OCI-LY1 (cell line): ENCODE results near the gene ZNF827.

Experiments
- H2AFZ ChIP-seq: fragments of 200-600 bp; sonication (generic), shearing (Covaris generic); 2 replicates; pipeline ENCODE4 v1.6.0; 2014; ENCODE audit warnings: antibody characterized with exemption, mild to moderate bottlenecking, low read length
- H3F3A ChIP-seq: fragments of 200-600 bp; sonication (generic), shearing (Covaris generic); 2 replicates; pipeline ENCODE4 v1.6.0; 2014; ENCODE audit warnings: mild to moderate bottlenecking, antibody characterized with exemption, low read length, moderate library complexity; ENCODE audit not compliant: insufficient read depth
- H3K27ac ChIP-seq: fragments of 200-600 bp; sonication (generic); 2 replicates; pipeline ENCODE4 v1.5.1; 2014; ENCODE audit warnings: low read length, mixed run types, mild to moderate bottlenecking, low read depth; ENCODE audit not compliant: poor library complexity, severe bottlenecking
- H3K27me3 ChIP-seq: fragments of 200-600 bp; sonication (generic); 2 replicates; pipeline ENCODE4 v1.6.0; 2014; ENCODE audit warnings: antibody characterized with exemption, mild to moderate bottlenecking, low read length, moderate library complexity; ENCODE audit not compliant: insufficient read depth
- H3K36me3 ChIP-seq: fragments of 200-600 bp; sonication (generic); 2 replicates; pipeline ENCODE4 v1.6.1; 2014; ENCODE audit warnings: mild to moderate bottlenecking, antibody characterized with exemption, low read length, moderate library complexity, mixed read lengths; ENCODE audit not compliant: insufficient read depth
- H3K4me1 ChIP-seq: fragments of 200-600 bp; sonication (generic); 2 replicates; pipeline ENCODE4 v1.5.1; 2014; ENCODE audit warnings: mild to moderate bottlenecking, low read length, moderate library complexity; ENCODE audit not compliant: insufficient read depth, severe bottlenecking
- H3K4me2 ChIP-seq: fragments of 200-600 bp; sonication (generic), shearing (Covaris generic); 2 replicates; pipeline ENCODE4 v1.6.1; 2014; ENCODE audit warnings: low read length
- H3K4me3 ChIP-seq: fragments of 200-600 bp; sonication (generic); 2 replicates; pipeline ENCODE4 v1.5.1; 2014; ENCODE audit warnings: low read length, low read depth, mild to moderate bottlenecking, mixed read lengths; ENCODE audit not compliant: poor library complexity, severe bottlenecking
- H3K79me2 ChIP-seq: fragments of 200-600 bp; shearing (Covaris generic); 2 replicates; pipeline ENCODE4 v1.6.1; 2016; ENCODE audit warnings: mixed run types, low read length, mixed read lengths; ENCODE audit not compliant: insufficient read depth
- H3K9ac ChIP-seq: fragments of 200-600 bp; sonication (generic), shearing (Covaris generic); 2 replicates; pipeline ENCODE4 v1.6.1; 2014; ENCODE audit warnings: mild to moderate bottlenecking, low read length, mixed read lengths
- H3K9me2 ChIP-seq: fragments of 200-600 bp; sonication (generic), shearing (Covaris generic); 2 replicates; pipeline ENCODE4 v1.6.1; 2014; ENCODE audit warnings: low read depth, mild to moderate bottlenecking, low read length, mixed read lengths
- H3K9me3 ChIP-seq: fragments of 200-600 bp; shearing (Covaris generic); 2 replicates; pipeline ENCODE4 v1.6.1; 2014; ENCODE audit warnings: low read length, mixed read lengths
- H4K20me1 ChIP-seq: fragments of 200-600 bp; sonication (generic), shearing (Covaris generic); 2 replicates; pipeline ENCODE4 v1.6.0; 2016; ENCODE audit warnings: mild to moderate bottlenecking, low read length; ENCODE audit not compliant: insufficient read depth
- CTCF ChIP-seq: fragments of 200-600 bp; sonication (generic), shearing (Covaris generic); IDR thresholded peaks from 2 replicates; pipeline ENCODE4 v1.5.1; 2017; ENCODE audit warnings: mild to moderate bottlenecking, antibody characterized with exemption, low read length, moderate library complexity, mixed read lengths
- EZH2 ChIP-seq: fragments of 200-600 bp; sonication (generic), shearing (Covaris generic); IDR thresholded peaks from 2 replicates; pipeline ENCODE4 v1.8.0; 2017; ENCODE audit warnings: borderline replicate concordance, mixed run types, mild to moderate bottlenecking, antibody characterized with exemption, low read length, moderate library complexity, mixed read lengths

Gene ZNF827

GRCh38 chr4:145830699-145831098 lies 107.9 kb downstream of the ZNF827 start:
- H3K36me3 ChIP-seq = peaks cover 11% of the 10 kb centered on the region; the same call in 1 of the 2 replicates
- no peak overlapping the region for H3K9ac ChIP-seq
- TF ChIP-seq EZH2 (no peak), CTCF (no peak)
- H3K4me3 ChIP-seq = no peak overlapping the region
- peaks cover 23% of the 10 kb centered on the region for H3K4me1 ChIP-seq
- peak overlapping the region; percentile 45 for H3K27ac ChIP-seq
- no peaks in the 10 kb centered on the region for H3K27me3 ChIP-seq
- H3F3A ChIP-seq = no peaks in the 10 kb centered on the region
- no peak overlapping the region; the same call in 1 of the 2 replicates for H3K4me2 ChIP-seq
- H3K9me2 ChIP-seq = no peaks in the 10 kb centered on the region
- H3K9me3 ChIP-seq = no peaks in the 10 kb centered on the region
- H3K79me2 ChIP-seq = no peaks in the 10 kb centered on the region
- no peak overlapping the region for H2AFZ ChIP-seq
- no peaks in the 10 kb centered on the region for H4K20me1 ChIP-seq

- H3K27me3 ChIP-seq = no peaks in the 10 kb centered on the region
- peaks cover 19% of the 10 kb centered on the region; the same call in 1 of the 2 replicates for H3K36me3 ChIP-seq
- H3K4me2 ChIP-seq = peak overlapping the region; percentile 31; the same call in 1 of the 2 replicates
- no peak overlapping the region; the same call in 1 of the 2 replicates for H3K9ac ChIP-seq
- no peaks in the 10 kb centered on the region for H3F3A ChIP-seq
- no peaks in the 10 kb centered on the region for H3K79me2 ChIP-seq
- peaks cover 23% of the 10 kb centered on the region for H3K4me1 ChIP-seq
- H3K27ac ChIP-seq = peak overlapping the region; percentile 72
- H3K9me3 ChIP-seq = no peaks in the 10 kb centered on the region
- no peaks in the 10 kb centered on the region for H3K9me2 ChIP-seq
- TF ChIP-seq EZH2 (no peak), CTCF (no peak)
- 0 out of 2 replicates have a peak overlapping the region, but pooled peaks have one; percentile 26 for H2AFZ ChIP-seq
- H3K4me3 ChIP-seq = peak overlapping the region; percentile 3
- no peaks in the 10 kb centered on the region for H4K20me1 ChIP-seq
Observed at GRCh38 chr4:145829629-145830395, 108.8 kb downstream of the ZNF827 start.

- Histone ChIP-seq H3K9me3 (no peaks in the 10 kb centered on the region), H3F3A (no peaks in the 10 kb centered on the region), H3K9ac (no peak overlapping the region), H4K20me1 (no peaks in the 10 kb centered on the region), H3K27ac (peak overlapping the region; percentile 72), H2AFZ (no peak overlapping the region), H3K9me2 (no peaks in the 10 kb centered on the region), H3K27me3 (no peaks in the 10 kb centered on the region), H3K4me1 (peaks cover 24% of the 10 kb centered on the region), H3K36me3 (peaks cover 19% of the 10 kb centered on the region; the same call in 1 of the 2 replicates), H3K4me2 (no peak overlapping the region), H3K4me3 (no peak overlapping the region), H3K79me2 (no peaks in the 10 kb centered on the region)
- TF ChIP-seq CTCF (no peak), EZH2 (no peak)
Observed at GRCh38 chr4:145828802-145829485, 109.7 kb downstream of the ZNF827 start.
